B cell (primary cell): Measurements from ENCODE around the gene SLC33A1. TPM values are rescaled to one million over a fixed set of nuclear protein-coding genes. Genes with fewer than 3 reads are reported as not detected.
A peak's percentile ranks its signal among the peaks of the same experiment; 100 is the strongest.

Experiments used
- ATAC-seq: fragments of 200-7000 bp; cut with Tn5 transposase; one replicate; pipeline ENCODE4 v1.10.0; 2021; ENCODE audit warnings: low read depth, mild to moderate bottlenecking, moderate number of reproducible peaks, moderate library complexity
- CTCF ChIA-PET: fragments of 350-600 bp; sonication (Branson Sonifier 250); formaldehyde crosslinking; loops from one replicate; lab custom pipeline; 2021; ENCODE audit warnings: antibody characterized with exemption, inconsistent platforms; lab: Charles Lee
- POLR2A ChIA-PET: fragments of 350-600 bp; sonication (Branson Sonifier 250); formaldehyde crosslinking; loops from one replicate; lab custom pipeline; 2021; ENCODE audit warnings: antibody characterized with exemption; lab: Charles Lee
- DNase-seq: peaks from one replicate; pipeline ENCODE4 v3.0.0; 2013
- H2AFZ ChIP-seq: 2 replicates; pipeline ENCODE4 v1.6.1; 2012; ENCODE audit warnings: mild to moderate bottlenecking, low read depth, low read length; ENCODE audit not compliant: insufficient read depth, poor library complexity, severe bottlenecking
- H3K27ac ChIP-seq, 2 donors: 1 replicate in 1 of 2; 2 replicates in 1 of 2; pipeline ENCODE4 v1.5.1; 2012 to 2013; ENCODE audit warnings: low read length in 2 of 2, mild to moderate bottlenecking in 2 of 2, moderate library complexity in 1 of 2
- H3K27me3 ChIP-seq, 4 experiments: fragments of 200-600 bp in 1 of 4; sonication (generic) in 1 of 4; replicated peaks in 1 of 4; 1 replicate in 2 of 4; 2 replicates in 2 of 4; pipeline versions ENCODE4 v1.6.1 to v1.7.0; 2013 to 2016; ENCODE audit warnings: low read length in 3 of 4, mild to moderate bottlenecking in 2 of 4, mixed read lengths in 1 of 4, moderate library complexity in 1 of 4; ENCODE audit not compliant: insufficient read depth in 4 of 4, control insufficient read depth in 3 of 4; ENCODE audit errors: control extremely low read depth in 1 of 4
- H3K36me3 ChIP-seq, 2 experiments: replicated peaks in 1 of 2; 1 replicate in 1 of 2; 2 replicates in 1 of 2; pipeline versions ENCODE4 v1.6.1 to v1.7.1; 2013; ENCODE audit warnings: low read length in 1 of 2; ENCODE audit not compliant: insufficient read depth in 2 of 2, control insufficient read depth in 1 of 2; ENCODE audit errors: control extremely low read depth in 1 of 2, extremely low read depth in 1 of 2
- H3K4me1 ChIP-seq, 2 donors: fragments of 200-600 bp in 1 of 2; sonication (generic) in 1 of 2; 1 replicate in 1 of 2; 2 replicates in 1 of 2; pipeline versions ENCODE4 v1.5.1 to v1.6.1; 2013 to 2017; ENCODE audit warnings: low read length in 2 of 2; ENCODE audit not compliant: control insufficient read depth in 2 of 2, insufficient read depth in 2 of 2
- H3K4me2 ChIP-seq: replicated peaks from 2 replicates; pipeline ENCODE3; 2012; ENCODE audit warnings: mild to moderate bottlenecking, low read depth, low read length; ENCODE audit not compliant: poor library complexity, severe bottlenecking
- H3K4me3 ChIP-seq, 5 experiments: fragments of 200-600 bp in 1 of 5; sonication (generic) in 1 of 5; 1 replicate in 3 of 5; 2 replicates in 2 of 5; pipeline versions ENCODE4 v1.5.1 to v1.7.0; 2011 to 2016; ENCODE audit warnings: low read length in 4 of 5, mild to moderate bottlenecking in 4 of 5, low read depth in 2 of 5, control low read depth in 1 of 5, moderate library complexity in 1 of 5; ENCODE audit not compliant: insufficient read depth in 1 of 5; ENCODE audit errors: control extremely low read depth in 1 of 5, extremely low read depth in 1 of 5
- H3K79me2 ChIP-seq: fragments of 200-600 bp; sonication (generic); one replicate; pipeline ENCODE4 v1.6.0; 2016; ENCODE audit warnings: low read length; ENCODE audit not compliant: control insufficient read depth, insufficient read depth
- H3K9ac ChIP-seq: fragments of 200-600 bp; sonication (generic); 2 replicates; pipeline ENCODE4 v1.6.1; 2017; ENCODE audit warnings: mild to moderate bottlenecking, low read length, moderate library complexity
- H3K9me3 ChIP-seq, 3 donors: one replicate each; pipeline versions ENCODE4 v1.6.1 to v1.7.1; 2013; ENCODE audit warnings: low read length in 2 of 3; ENCODE audit not compliant: control insufficient read depth in 2 of 3, insufficient read depth in 1 of 3; ENCODE audit errors: control extremely low read depth in 1 of 3
- H4K20me1 ChIP-seq: 2 replicates; pipeline ENCODE4 v1.6.0; 2012; ENCODE audit warnings: mild to moderate bottlenecking, low read length; ENCODE audit not compliant: insufficient read depth, control insufficient read depth, poor library complexity, severe bottlenecking
- H3K27ac Mint-ChIP-seq: one replicate; pipeline ENCODE4 v1.8.0; 2021; ENCODE audit warnings: mixed read lengths
- H3K27me3 Mint-ChIP-seq: one replicate; pipeline ENCODE4 v1.8.0; 2021; ENCODE audit warnings: mixed read lengths
- H3K4me1 Mint-ChIP-seq: one replicate; pipeline ENCODE4 v1.8.0; 2021; ENCODE audit warnings: mixed read lengths
- H3K4me3 Mint-ChIP-seq: one replicate; pipeline ENCODE4 v1.8.0; 2021; ENCODE audit warnings: mixed read lengths
- H3K9me3 Mint-ChIP-seq: one replicate; pipeline ENCODE4 v1.8.0; 2022; ENCODE audit warnings: mixed read lengths; ENCODE audit not compliant: insufficient read depth
- EZH2 ChIP-seq: IDR thresholded peaks from 2 replicates; pipeline ENCODE4 v1.6.1; 2012; ENCODE audit warnings: borderline replicate concordance, low read depth, mild to moderate bottlenecking, moderate library complexity, low read length; ENCODE audit not compliant: insufficient read depth, poor library complexity, severe bottlenecking
- WGBS: methylation state at CpG from one replicate; pipeline ENCODE4 v1.1.5; 2013; ENCODE audit warnings: missing lambda C conversion rate; ENCODE audit not compliant: insufficient coverage; 5-methylcytosine and 5-hydroxymethylcytosine counted together
- intact Hi-C: fragments of 100-400 bp; cut with micrococcal nuclease; formaldehyde crosslinking; loops from one replicate; pipeline ENCODE4 v1.10.0; 2022
- polyA plus RNA-seq: library from polyadenylated mRNA; depleted of rRNA; stranded (reverse); fragments of >200 nt; gene quantifications from 2 replicates; pipeline ENCODE4 v1.2.3, GENCODE V29; 2012
- total RNA-seq, 2 donors: library from RNA; stranded (reverse); fragments of 120-200 nt in 1 of 2; gene quantifications; 1 replicate in 1 of 2; 2 replicates in 1 of 2; pipeline versions ENCODE4 v1.2.3 to v1.2.4, GENCODE V29; 2013 to 2022
- TF ChIP-seq, protein P1 (sequence below): fragments of 200-600 bp; IDR thresholded peaks from one replicate; pipeline ENCODE4 v1.8.0; 2022; ENCODE audit warnings: antibody characterized with exemption, mild to moderate bottlenecking

Gene SLC33A1
- total and polyA plus RNA-seq, 2 donors (not counting 1 experiment from before 2014, with no cell fraction given): 15.0 to 29.4 TPM

DNA sequence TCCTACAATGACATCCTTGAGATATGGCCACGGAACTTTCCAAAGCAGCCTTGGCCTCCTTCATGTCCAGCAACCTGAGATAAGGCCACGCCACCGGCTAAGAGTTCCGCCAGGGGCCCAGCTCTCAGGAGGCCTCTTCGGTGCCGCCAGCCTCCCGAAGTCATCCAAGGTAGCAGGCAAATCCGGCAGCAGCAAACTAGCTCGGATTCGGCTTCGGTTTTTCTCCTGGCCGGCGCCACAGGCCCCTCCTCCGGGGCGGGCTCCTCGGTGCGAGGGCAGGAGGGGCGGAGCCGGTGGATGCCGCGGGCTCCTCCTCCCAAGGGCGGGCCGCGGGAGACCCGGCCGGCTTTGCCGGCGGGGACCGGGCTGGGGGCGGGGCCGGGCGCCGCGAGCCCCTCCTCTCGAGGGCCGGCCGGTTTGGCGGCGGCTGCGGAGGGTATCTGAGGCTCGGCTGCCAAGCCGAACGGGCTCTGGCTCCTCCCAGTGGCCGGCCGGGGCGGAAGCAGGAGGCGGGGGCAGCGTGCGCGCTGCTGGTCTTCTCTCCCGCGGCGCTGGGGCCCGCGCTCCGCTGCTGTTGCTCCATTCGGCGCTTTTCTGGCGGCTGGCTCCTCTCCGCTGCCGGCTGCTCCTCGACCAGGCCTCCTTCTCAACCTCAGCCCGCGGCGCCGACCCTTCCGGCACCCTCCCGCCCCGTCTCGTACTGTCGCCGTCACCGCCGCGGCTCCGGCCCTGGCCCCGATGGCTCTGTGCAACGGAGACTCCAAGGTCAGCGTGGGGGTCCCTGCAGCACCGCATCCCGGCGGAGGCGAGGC, 16.1 kb upstream of the SLC33A1 start, which contains the start of gene GMPS:
Gene GMPS, plus strand, starts transcription at position 518 of the 812 bp plus-strand sequence. Its CDS starts 221 bp downstream, at position 739.
- DNase-seq (peak; percentile 96), ATAC-seq (peak; percentile 95)
- CTCF ChIA-PET: interaction anchor here (0.7 to 4.5 kb wide), 7 partner anchors 12 to 168 kb away, joined by 3 to 27 read pairs (median 4); partner anchors contain the start of genes C3orf33 and SLC33A1
- peaks cover 44% of the 10 kb centered on the region for H3K79me2 ChIP-seq
- peak within 1 kb of the TSS; percentile 99 for H2AFZ ChIP-seq
- peak within 1 kb of the TSS; percentile 94 for H3K27ac Mint-ChIP-seq
- peak within 1 kb of the TSS; percentile 75 to 86 for H3K27ac ChIP-seq
- H3K4me3 ChIP-seq: peak within 1 kb of the TSS; percentile 65 to 95 (median 93)
- no peak for TF ChIP-seq EZH2
- TF ChIP-seq, protein P1, sequence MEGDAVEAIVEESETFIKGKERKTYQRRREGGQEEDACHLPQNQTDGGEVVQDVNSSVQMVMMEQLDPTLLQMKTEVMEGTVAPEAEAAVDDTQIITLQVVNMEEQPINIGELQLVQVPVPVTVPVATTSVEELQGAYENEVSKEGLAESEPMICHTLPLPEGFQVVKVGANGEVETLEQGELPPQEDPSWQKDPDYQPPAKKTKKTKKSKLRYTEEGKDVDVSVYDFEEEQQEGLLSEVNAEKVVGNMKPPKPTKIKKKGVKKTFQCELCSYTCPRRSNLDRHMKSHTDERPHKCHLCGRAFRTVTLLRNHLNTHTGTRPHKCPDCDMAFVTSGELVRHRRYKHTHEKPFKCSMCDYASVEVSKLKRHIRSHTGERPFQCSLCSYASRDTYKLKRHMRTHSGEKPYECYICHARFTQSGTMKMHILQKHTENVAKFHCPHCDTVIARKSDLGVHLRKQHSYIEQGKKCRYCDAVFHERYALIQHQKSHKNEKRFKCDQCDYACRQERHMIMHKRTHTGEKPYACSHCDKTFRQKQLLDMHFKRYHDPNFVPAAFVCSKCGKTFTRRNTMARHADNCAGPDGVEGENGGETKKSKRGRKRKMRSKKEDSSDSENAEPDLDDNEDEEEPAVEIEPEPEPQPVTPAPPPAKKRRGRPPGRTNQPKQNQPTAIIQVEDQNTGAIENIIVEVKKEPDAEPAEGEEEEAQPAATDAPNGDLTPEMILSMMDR: peak; percentile 45
- peaks cover 23% of the 10 kb centered on the region for H3K4me1 Mint-ChIP-seq
- no peaks in the 10 kb centered on the region for H3K27me3 Mint-ChIP-seq
- WGBS: under 1% methylated on average over 83 of the region's 83 CpGs
- peak within 1 kb of the TSS; percentile 96 for H3K4me3 Mint-ChIP-seq
- peaks cover 14 to 19% of the 10 kb centered on the region in 2 donors for H3K4me1 ChIP-seq
- no peaks in the 10 kb centered on the region for H3K9me3 ChIP-seq
- H3K27me3 ChIP-seq: no peaks in the 10 kb centered on the region
- intact Hi-C loops: loop anchor here (1.0 to 5.0 kb wide), 9 partner anchors 16 to 1546 kb away; partner anchors contain the start of genes C3orf33, DHX36, PLCH1 and SLC33A1
- POLR2A ChIA-PET: interaction anchor here (1.7 kb wide), 1 partner anchor 1290 kb away, joined by 4 read pairs; no protein-coding TSS in a partner anchor
- H3K4me2 ChIP-seq: peak within 1 kb of the TSS; percentile 93
- peaks cover 18% of the 10 kb centered on the region for H4K20me1 ChIP-seq
- H3K9ac ChIP-seq: peak within 1 kb of the TSS; percentile 96
- H3K9me3 Mint-ChIP-seq: no peaks in the 10 kb centered on the region
- no peaks in the 10 kb centered on the region for H3K36me3 ChIP-seq
